ES-I3 (cell line): Measurements from ENCODE around the gene NRXN3.

Experiments
- H3K36me3 ChIP-seq: 2 replicates; pipeline ENCODE4 v1.6.1; 2013; ENCODE audit warnings: mild to moderate bottlenecking, low read length, control low read depth, moderate library complexity; ENCODE audit not compliant: insufficient read depth
- H3K4me1 ChIP-seq: 2 replicates; pipeline ENCODE4 v1.6.1; 2013; ENCODE audit warnings: mild to moderate bottlenecking, control low read depth, low read length; ENCODE audit not compliant: insufficient read depth
- H3K9ac ChIP-seq: 2 replicates; pipeline ENCODE4 v1.6.1; 2013; ENCODE audit warnings: low read depth, mild to moderate bottlenecking, low read length, moderate library complexity
- H3K9me3 ChIP-seq: 2 replicates; pipeline ENCODE4 v1.6.1; 2013; ENCODE audit warnings: mild to moderate bottlenecking, low read length, moderate library complexity; ENCODE audit not compliant: control insufficient read depth, insufficient read depth

NRXN3 gene

DNA sequence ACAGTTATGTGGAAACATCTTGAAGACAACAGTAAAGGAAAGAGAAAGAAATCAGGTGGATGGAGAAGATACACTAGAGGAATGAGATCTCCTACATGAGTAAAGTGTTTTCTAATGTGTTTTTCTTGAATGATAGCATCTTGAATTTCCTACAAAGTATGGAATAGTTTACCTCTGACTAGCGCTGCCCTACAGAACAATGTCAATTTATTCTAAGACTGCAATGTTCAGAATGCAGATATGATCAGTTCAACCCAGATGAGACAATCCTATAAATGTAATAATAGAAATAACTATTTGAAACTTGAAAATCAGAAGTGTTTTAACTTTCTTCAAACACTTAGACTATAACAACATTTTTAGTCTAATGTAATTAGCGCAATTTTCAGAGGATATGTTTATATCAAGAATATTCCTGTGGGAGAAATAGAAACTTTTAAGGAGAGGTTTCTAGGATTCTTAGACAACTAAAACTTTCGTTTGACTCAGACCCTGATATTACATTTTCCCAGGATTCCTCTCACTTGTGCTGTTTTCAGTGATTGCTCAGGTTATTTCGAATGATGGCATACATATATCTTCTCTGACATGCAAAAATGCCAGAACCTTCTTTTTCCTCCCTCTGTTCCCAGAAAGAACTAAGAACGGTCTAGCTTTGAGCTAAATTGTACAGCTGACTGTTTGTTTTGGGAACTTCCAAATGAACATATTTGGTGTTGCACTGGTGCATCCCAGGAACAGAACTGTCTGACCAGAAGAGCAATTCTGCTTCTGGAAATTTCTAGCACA, 1023.7 kb downstream of the NRXN3 start:
- H3K9me3 ChIP-seq, result no peaks in the 10 kb centered on the region
- H3K9ac ChIP-seq, result no peak overlapping the region
- no peaks in the 10 kb centered on the region for H3K36me3 ChIP-seq
- H3K4me1 ChIP-seq, result no peaks in the 10 kb centered on the region

DNA sequence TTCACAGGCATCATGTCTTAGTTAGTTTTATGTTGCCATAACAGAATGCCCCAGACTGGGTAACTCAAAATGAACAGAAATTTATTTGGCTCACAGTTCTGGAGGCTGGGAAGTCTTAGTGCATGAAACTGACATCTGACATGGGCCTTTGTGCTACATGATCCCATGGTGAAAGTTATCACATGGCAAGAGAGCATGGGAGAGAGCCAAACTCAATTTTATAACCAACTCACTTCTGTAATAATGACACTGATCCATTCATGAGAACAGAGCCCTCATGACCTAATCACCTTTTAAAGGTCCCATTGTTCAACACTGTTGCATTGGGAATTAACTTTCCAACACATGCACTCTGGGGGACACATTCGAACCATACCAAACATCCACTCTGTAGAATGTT, 1026.0 kb downstream of the NRXN3 start:
- H3K36me3 ChIP-seq, result no peaks in the 10 kb centered on the region
- no peaks in the 10 kb centered on the region for H3K9me3 ChIP-seq
- H3K4me1 ChIP-seq, result no peaks in the 10 kb centered on the region
- no peak overlapping the region for H3K9ac ChIP-seq

DNA sequence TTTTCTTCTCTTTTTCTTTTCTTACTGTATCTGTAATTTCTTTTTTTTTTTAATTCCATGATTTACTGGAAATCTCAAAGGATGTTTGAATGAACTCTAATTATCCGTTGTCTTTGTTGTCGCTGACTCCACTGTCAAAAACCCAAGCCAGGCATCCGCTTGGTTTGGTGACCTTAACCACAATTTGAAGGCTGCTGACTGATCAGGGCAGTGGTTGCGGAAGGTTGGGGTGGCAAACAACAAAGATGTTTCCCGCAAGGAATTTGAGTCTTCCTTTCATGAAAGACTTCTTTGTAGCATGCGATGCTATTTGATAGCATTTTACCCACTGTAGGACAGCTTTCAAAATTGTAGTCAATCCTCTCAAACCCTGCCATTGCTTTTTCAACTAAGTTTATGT, 1027.3 kb downstream of the NRXN3 start:
- H3K9ac ChIP-seq, result no peak overlapping the region
- H3K36me3 ChIP-seq, result no peaks in the 10 kb centered on the region
- no peaks in the 10 kb centered on the region for H3K9me3 ChIP-seq
- no peaks in the 10 kb centered on the region for H3K4me1 ChIP-seq

DNA sequence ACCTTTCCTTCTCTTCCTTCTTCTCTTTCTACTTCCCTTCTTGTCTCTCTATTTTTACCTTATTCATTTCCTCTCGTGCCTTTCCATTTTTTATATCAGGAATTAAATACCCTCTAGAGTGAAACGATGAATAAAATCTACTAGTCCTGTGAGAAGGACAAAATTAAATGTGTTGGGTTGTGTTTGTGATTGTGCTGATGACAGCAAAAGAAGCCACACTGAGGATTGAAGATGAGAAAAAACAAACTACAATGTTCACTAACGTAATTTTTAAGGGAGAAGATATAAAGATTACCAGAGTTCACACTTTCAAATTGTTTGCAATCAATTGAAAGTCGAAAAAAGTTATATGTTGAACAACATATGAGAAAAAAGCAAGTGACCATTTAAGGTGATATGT, 1029.0 kb downstream of the NRXN3 start:
- H3K9ac ChIP-seq, result no peak overlapping the region
- no peaks in the 10 kb centered on the region for H3K4me1 ChIP-seq
- no peaks in the 10 kb centered on the region for H3K36me3 ChIP-seq
- H3K9me3 ChIP-seq, result no peaks in the 10 kb centered on the region

DNA sequence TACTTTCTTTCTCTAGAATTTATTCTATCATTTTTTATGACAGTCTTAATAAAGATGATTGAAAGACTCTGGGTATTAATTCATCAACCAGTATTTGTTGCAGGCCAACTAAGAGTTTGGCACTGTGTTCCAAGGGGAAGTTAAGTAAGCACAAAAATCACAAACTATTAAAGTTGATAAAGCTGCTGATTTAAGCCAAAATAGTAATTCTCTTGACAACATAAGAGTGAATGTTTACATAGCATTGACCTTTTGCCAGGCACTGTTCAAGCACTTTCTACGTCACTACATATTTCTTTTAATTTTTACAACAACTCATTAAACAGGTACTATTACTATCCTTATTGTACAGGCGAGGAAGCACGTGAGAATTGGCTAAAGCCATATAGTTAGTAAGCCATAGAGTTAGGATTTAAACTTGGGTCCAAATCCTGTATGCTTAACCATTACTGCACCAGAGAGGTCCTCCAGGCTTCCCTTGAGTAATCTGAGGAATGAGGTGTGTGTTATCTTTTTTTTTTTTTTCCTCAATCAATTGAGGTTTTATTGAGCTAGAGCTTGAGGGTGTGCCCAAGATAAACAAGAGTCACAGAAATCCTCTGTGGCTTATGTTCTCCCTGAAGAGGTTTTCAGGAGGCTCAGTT, 1031.5 kb downstream of the NRXN3 start:
- H3K9me3 ChIP-seq, result no peaks in the 10 kb centered on the region
- H3K4me1 ChIP-seq, result no peaks in the 10 kb centered on the region
- H3K9ac ChIP-seq, result no peak overlapping the region
- H3K36me3 ChIP-seq, result no peaks in the 10 kb centered on the region

DNA sequence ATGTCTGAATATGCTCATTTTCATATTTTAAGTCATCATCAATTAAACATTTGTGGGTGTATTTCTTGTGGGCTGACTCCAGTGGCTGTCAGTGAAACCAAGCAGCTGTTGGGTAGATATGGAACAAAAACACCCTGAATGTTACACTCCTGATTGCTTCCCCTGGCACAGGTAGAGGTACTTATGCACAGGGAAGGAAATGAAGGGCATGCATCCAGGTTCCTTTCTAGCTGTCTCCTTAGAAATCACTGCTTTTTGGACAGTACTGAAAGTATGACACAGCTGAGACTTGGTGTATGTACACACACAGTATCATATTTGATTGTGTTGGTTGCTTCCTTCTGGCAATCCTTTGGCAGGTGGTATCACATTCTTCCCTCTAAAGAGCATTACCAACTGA, 1034.4 kb downstream of the NRXN3 start:
- Histone ChIP-seq H3K36me3 (no peaks in the 10 kb centered on the region), H3K9ac (no peak overlapping the region), H3K4me1 (no peaks in the 10 kb centered on the region), H3K9me3 (no peaks in the 10 kb centered on the region)

DNA sequence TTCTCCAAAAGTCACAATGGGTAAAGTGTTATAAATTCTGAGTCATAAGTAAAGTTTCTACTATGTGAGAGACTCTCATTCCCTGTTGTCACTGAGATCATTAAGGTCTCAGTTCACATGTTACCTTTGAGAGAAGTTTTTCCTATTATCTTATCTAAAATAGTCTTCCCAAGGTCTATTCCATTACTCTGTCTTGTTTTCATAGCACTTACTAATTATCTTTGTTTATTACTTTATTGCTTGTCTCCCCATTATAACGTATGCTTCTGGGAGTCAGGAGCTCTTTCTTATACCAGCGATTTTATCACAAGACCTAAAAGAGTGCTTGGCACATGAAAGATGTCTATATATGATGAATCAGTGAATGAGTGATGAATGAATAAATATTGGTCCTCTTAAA, 1039.2 kb downstream of the NRXN3 start:
- no peaks in the 10 kb centered on the region for H3K4me1 ChIP-seq

DNA sequence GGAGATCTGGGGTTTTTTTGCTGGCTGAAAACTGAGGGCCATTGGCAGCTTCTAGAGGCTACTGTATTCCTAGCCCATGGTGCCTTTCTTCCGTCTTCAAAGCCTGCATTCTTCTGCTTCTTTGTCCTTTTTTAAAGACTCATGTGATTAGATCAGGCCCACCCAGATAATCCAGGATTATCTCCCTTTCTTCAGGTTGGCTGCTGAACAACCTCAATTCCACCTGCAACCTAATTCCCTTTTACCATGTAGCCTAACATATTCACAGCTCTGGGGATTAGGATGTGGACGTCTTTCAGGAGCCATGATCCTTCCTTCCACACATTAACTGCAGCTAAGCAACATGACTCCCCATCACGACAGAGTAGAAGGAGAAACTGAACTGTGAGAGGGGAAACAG, 1055.6 kb downstream of the NRXN3 start:
- Histone ChIP-seq H3K9ac (no peak overlapping the region), H3K36me3 (no peaks in the 10 kb centered on the region), H3K4me1 (no peaks in the 10 kb centered on the region), H3K9me3 (no peaks in the 10 kb centered on the region)

More for the DNA sequence above, 1039.2 kb downstream of the NRXN3 start:
- no peaks in the 10 kb centered on the region for H3K9me3 ChIP-seq
- no peak overlapping the region for H3K9ac ChIP-seq
- no peaks in the 10 kb centered on the region for H3K36me3 ChIP-seq

DNA sequence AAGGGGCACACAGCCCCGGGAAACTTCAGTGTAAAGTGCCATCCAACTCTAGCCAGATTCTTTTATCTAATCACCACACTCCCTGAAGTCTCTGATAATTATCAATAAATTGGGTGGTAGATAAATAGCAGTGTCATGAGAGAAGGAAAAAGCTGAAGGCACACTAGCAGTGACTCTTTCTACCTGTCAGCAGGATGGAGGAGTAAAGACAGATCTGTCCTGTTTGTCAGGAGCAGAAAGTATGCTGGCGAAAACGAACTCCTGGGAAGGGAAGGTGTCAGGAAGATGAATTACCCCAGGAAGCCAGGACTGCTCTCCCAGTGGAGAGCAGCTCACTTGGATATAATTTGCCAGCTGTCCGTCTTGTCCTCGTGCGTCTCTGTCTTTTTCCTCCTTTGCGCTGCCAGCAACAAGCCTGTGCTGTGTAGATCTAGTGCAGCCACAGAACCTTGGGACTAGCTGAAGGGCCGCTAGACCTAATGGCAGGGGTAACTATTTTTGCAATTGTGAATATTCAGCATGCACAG, 1059.3 kb downstream of the NRXN3 start:
- H3K36me3 ChIP-seq, result no peaks in the 10 kb centered on the region
- no peak overlapping the region for H3K9ac ChIP-seq
- no peaks in the 10 kb centered on the region for H3K9me3 ChIP-seq
- no peaks in the 10 kb centered on the region for H3K4me1 ChIP-seq

DNA sequence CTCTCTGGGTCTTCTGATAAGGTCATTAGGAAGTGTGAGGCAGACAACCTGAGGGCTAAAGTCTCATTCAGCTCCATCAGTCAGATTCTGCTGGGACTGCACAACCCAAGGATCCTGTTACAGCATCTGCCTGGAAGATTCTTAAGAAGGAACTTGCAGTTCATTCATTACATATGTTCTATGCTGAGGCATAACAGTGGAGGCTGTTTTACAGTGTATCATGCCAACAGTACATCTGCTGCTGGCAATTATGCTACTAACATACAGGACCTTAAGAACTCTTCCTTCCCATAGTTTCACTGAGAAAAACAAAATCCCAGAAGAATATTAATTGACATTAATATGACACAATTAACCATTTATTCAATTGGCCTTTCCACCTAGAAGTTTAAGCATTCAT, 1072.5 kb downstream of the NRXN3 start:
- Histone ChIP-seq H3K36me3 (no peaks in the 10 kb centered on the region), H3K4me1 (no peaks in the 10 kb centered on the region), H3K9me3 (peaks cover 3% of the 10 kb centered on the region; the same call in 1 of the 2 replicates), H3K9ac (no peak overlapping the region)

DNA sequence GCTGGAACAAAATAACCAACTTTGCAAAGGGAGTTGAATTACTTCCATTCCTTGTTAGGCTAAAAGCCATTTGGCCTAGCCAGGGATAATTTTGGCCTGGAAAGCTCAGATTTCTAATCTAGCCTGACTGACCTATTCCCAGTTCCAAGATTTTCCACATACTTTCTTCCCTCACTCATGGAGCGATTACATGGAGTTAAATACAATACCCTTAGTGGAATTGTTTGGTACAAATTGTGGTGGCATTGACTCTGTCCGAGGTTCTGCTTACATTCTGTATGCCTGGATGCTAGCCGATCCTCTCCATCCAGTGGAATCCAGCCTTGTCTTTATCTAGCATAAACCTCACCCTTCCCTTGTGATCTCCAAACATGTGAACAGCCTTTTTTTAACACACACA, 1076.0 kb downstream of the NRXN3 start:
- Histone ChIP-seq H3K9ac (no peak overlapping the region), H3K4me1 (no peaks in the 10 kb centered on the region; the same call in 1 of the 2 replicates), H3K36me3 (no peaks in the 10 kb centered on the region), H3K9me3 (peaks cover under 1% of the 10 kb centered on the region; the same call in 1 of the 2 replicates)

DNA sequence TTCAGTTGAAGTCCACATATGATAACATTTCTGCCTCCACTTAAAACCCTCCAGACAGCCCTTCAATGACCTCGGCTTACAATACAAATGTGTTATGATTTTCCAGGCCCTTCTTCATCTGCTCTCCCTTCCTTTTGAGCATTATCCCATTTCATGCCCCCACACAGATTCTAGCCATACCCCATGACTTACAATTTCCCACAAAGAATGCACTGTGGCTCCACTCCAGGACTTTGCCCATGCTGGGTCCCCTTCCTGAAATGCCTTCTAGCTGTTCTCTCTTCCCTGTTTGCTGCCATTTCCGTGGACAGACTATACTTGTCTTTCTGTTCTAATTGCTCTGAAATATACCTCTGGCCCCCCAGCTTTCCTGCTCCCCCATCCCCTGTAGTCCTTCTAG, 1078.0 kb downstream of the NRXN3 start:
- Histone ChIP-seq H3K36me3 (no peaks in the 10 kb centered on the region), H3K9ac (no peak overlapping the region), H3K9me3 (no peaks in the 10 kb centered on the region), H3K4me1 (no peaks in the 10 kb centered on the region; the same call in 1 of the 2 replicates)

DNA sequence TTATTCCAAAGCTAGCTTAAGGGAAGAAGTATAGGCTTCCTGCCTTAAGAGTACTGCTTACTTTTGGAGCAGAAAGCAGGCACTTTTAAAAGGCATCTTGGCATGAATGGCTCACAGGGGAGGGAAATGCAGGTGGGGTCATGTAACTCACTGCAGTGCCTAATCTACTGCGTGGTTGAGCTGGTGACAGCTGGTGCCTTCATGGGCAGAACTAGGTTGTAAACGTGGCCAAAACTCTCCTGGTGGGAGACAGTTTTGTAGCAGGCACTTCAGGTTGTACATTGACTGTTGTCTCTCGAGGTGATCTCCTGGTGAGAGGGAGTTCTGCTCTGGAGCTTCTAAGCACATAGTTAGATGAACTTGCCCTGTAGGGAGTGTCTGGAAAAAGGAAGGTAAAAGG, 1078.6 kb downstream of the NRXN3 start:
- H3K9me3 ChIP-seq, result no peaks in the 10 kb centered on the region
- no peak overlapping the region for H3K9ac ChIP-seq

DNA sequence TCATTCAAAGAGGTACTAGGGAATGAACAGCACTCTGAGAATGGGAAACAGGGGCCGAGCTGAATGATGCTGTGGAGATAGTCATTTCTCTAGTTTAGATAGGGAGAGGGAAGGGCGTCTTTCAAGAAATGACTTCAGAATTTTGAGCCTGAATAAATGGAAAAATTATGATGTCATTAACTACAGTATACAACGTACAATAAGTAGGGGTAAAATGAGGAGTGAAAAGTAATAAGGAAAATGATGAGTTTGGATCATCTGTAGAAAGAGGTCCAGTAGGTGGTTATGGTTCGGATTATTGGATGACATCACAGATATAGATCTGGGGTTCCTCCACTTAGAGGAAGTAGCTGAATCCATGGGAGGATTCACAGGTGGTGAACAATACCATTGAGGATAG, 1081.1 kb downstream of the NRXN3 start:
- H3K9me3 ChIP-seq, result no peaks in the 10 kb centered on the region
- H3K9ac ChIP-seq, result no peak overlapping the region
- H3K36me3 ChIP-seq, result no peaks in the 10 kb centered on the region
- no peaks in the 10 kb centered on the region; the same call in 1 of the 2 replicates for H3K4me1 ChIP-seq

More for the DNA sequence above, 1078.6 kb downstream of the NRXN3 start:
- Histone ChIP-seq H3K36me3 (no peaks in the 10 kb centered on the region), H3K4me1 (no peaks in the 10 kb centered on the region; the same call in 1 of the 2 replicates)

DNA sequence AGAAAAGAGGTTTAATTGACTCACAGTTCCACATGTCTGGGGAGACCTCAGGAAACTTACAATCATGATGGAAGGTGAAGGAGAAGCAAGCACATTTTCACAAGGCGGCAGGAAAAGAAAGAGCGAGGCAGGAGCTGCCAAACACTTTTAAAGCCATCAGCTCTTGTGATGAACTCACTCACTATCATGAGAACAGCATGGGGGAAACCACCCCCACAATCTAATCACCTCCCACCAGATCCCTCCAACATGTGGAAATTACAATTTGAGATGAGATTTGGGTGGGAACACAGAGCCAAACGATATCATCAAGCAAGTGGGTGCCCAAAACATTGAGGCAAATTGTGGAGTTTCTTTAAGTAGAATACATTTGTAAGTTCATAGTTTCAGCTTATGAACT, 1083.4 kb downstream of the NRXN3 start:
- H3K4me1 ChIP-seq, result no peaks in the 10 kb centered on the region; the same call in 1 of the 2 replicates
- no peak overlapping the region for H3K9ac ChIP-seq
- H3K9me3 ChIP-seq, result no peaks in the 10 kb centered on the region
- H3K36me3 ChIP-seq, result no peaks in the 10 kb centered on the region
